Adrenal gland (tissue), 12 donors: Measurements from ENCODE around the gene MYH9. TPM values are rescaled to one million over a fixed set of nuclear protein-coding genes. Genes with fewer than 3 reads are reported as not detected.
"Not testable (repeated sequence)": the region's sequence is repeated elsewhere in the genome, so short reads cannot be mapped to it uniquely, and the experiment has no call there.

Experiments
- DNase-seq, 7 donors: peaks; one replicate each; pipeline ENCODE4 v3.0.0-alpha.2; 2019 to 2020
- H3K27ac ChIP-seq, 5 donors: fragments of 200-600 bp; sonication (generic) in 4 of 5; 1 replicate in 3 of 5; 2 replicates in 2 of 5; pipeline versions ENCODE4 v1.5.1 to v1.8.0; 2016 to 2020; ENCODE audit warnings: mild to moderate bottlenecking in 1 of 5
- H3K27me3 ChIP-seq: fragments of 200-600 bp; 2 replicates; pipeline ENCODE4 v1.8.0; 2021
- H3K36me3 ChIP-seq, 2 donors: fragments of 200-600 bp; replicated peaks in 1 of 2; 1 replicate in 1 of 2; 2 replicates in 1 of 2; pipeline versions ENCODE4 v1.5.1 to v1.8.0; 2018 to 2022
- H3K4me1 ChIP-seq, 2 donors: fragments of 200-600 bp; replicated peaks in 1 of 2; 1 replicate in 1 of 2; 2 replicates in 1 of 2; pipeline versions ENCODE4 v1.5.1 to v1.8.0; 2018 to 2021
- H3K4me3 ChIP-seq, 4 donors: fragments of 200-600 bp; sonication (generic) in 3 of 4; one replicate each; pipeline ENCODE4 v1.5.1; 2016 to 2018
- H3K9me3 ChIP-seq, 3 donors: fragments of 200-600 bp; sonication (generic) in 1 of 3; replicated peaks in 1 of 3; 1 replicate in 2 of 3; 2 replicates in 1 of 3; pipeline versions ENCODE4 v1.5.1 to v1.8.0; 2016 to 2021
- CTCF ChIP-seq, 6 experiments: fragments of 450-650 bp in 4 of 6; fragments of 200-600 bp in 2 of 6; sonication (generic) in 1 of 6; IDR thresholded peaks; 1 replicate in 5 of 6; 2 replicates in 1 of 6; pipeline versions ENCODE4 v1.5.1 to v1.8.0; 2016 to 2021; ENCODE audit warnings: antibody characterized with exemption in 6 of 6, mild to moderate bottlenecking in 2 of 6, moderate library complexity in 1 of 6
- POLR2A ChIP-seq, 2 donors: fragments of 450-650 bp; IDR thresholded peaks; one replicate each; pipeline ENCODE4 v1.6.1; 2017; ENCODE audit warnings: antibody characterized with exemption in 2 of 2, mild to moderate bottlenecking in 2 of 2, moderate library complexity in 1 of 2
- WGBS, 4 donors: extraction: QIAGEN DNeasy Blood & Tissue Kit in 2 of 4; methylation state at CpG; one replicate each; pipeline versions ENCODE4 v1.1.5 to v1.1.7; 2013 to 2017; 5-methylcytosine and 5-hydroxymethylcytosine counted together
- intact Hi-C, 2 donors: fragments of 100-400 bp; cut with DNase I; formaldehyde crosslinking; loops; one replicate each; pipeline versions ENCODE4 v1.14.1 to v1.15.0; 2022 to 2023
- polyA plus RNA-seq, 3 donors: library from polyadenylated mRNA; stranded (reverse); fragments of 200-250 nt in 2 of 3; fragments of 350-450 nt in 1 of 3; fragmentation: Illumina TruSeq in 1 of 3; extraction: RNeasy Lipid Tissue Mini Kit (QIAGEN cat#74804) in 1 of 3; gene quantifications; one replicate each; pipeline ENCODE4 v1.2.3, GENCODE V29; 2013 to 2014
- total RNA-seq, 9 donors: library from RNA; depleted of rRNA in 4 of 9; stranded (reverse); fragments of >200 nt in 4 of 9; fragments of 120-200 nt in 1 of 9; fragmentation: NEBNext Ultra II Directional in 1 of 9; extraction: Animal tissue kit (Norgen Biotek cat#: 25700) in 1 of 9; gene quantifications; one replicate each; pipeline versions ENCODE4 v1.1.0 to v1.2.4, GENCODE V29; 2013 to 2023
- donor health status: healthy with polysubstance abuse.
- donor health status: Bipolar disorder and iron deficiency.
- donor health status: DM: yes; HTN: yes; CAD: no.
- donor health status: DM: no; HTN: no; CAD: no.
- donor health status: DM: no; HTN: no; CAD: no.
- donor health status: DM: yes; HTN: yes; CAD: no.

MYH9 gene
- total and polyA plus RNA-seq, 12 donors, result 96.2 to 427 (median 319) TPM

GRCh38 chr22:36258701-36259614 lies 128.8 kb downstream of the MYH9 start:
- Histone ChIP-seq H3K36me3 (no peaks in the 10 kb centered on the region), H3K4me3 (no peak overlapping the region), H3K27ac (peak overlapping the region in 2 of 5 donors; percentile 44 to 77), H3K27me3 (no peaks in the 10 kb centered on the region), H3K9me3 (no peaks in the 10 kb centered on the region), H3K4me1 (peaks cover 4 to 30% of the 10 kb centered on the region in 2 donors)
- peak in 2 of 7 donors; percentile 49 to 54 for DNase-seq
- intact Hi-C loops, result no loop called here
- no peak for TF ChIP-seq CTCF (IDR thresholded peaks at IDR 0.05)
- TF ChIP-seq POLR2A (IDR thresholded peaks at IDR 0.05), result no peak
- WGBS, 4 donors, result 50 to 54% (median 54%) methylated on average over 15 to 16 of the region's 16 CpGs

GRCh38 chr22:36257948-36258670 lies 129.7 kb downstream of the MYH9 start:
- Histone ChIP-seq H3K4me1 (peaks cover 4 to 39% of the 10 kb centered on the region in 2 donors), H3K36me3 (no peaks in the 10 kb centered on the region), H3K9me3 (no peaks in the 10 kb centered on the region), H3K27ac (peak overlapping the region in 2 of 5 donors; percentile 44), H3K27me3 (no peaks in the 10 kb centered on the region), H3K4me3 (no peak overlapping the region)
- 86 to 90% (median 88%) methylated on average over 13 of the region's 13 CpGs for WGBS, 4 donors
- intact Hi-C loops, result no loop called here
- TF ChIP-seq CTCF (IDR thresholded peaks at IDR 0.05) (no peak), POLR2A (IDR thresholded peaks at IDR 0.05) (no peak)
- DNase-seq, result peak in 1 of 7 donors; percentile 36

GRCh38 chr22:36257308-36257707 lies 130.5 kb downstream of the MYH9 start:
- TF ChIP-seq POLR2A (IDR thresholded peaks at IDR 0.05) (no peak), CTCF (IDR thresholded peaks at IDR 0.05) (no peak)
- Histone ChIP-seq H3K4me3 (no peak overlapping the region), H3K27me3 (no peaks in the 10 kb centered on the region), H3K36me3 (no peaks in the 10 kb centered on the region), H3K27ac (no peak overlapping the region), H3K9me3 (no peaks in the 10 kb centered on the region), H3K4me1 (peaks cover 4 to 39% of the 10 kb centered on the region in 2 donors)
- whole genome bisulfite sequencing, 4 donors, result 58 to 75% (median 68%) methylated on average over 6 to 8 of the region's 8 CpGs
- peak in 1 of 7 donors; percentile 25 for DNase-seq
- intact Hi-C loops, result no loop called here

GRCh38 chr22:36256478-36256877 lies 131.3 kb downstream of the MYH9 start:
- Histone ChIP-seq H3K36me3 (no peaks in the 10 kb centered on the region), H3K27ac (no peak overlapping the region), H3K9me3 (no peaks in the 10 kb centered on the region), H3K27me3 (no peaks in the 10 kb centered on the region), H3K4me1 (peaks cover 4 to 39% of the 10 kb centered on the region in 2 donors), H3K4me3 (no peak overlapping the region)
- intact Hi-C loops, result no loop called here
- TF ChIP-seq POLR2A (IDR thresholded peaks at IDR 0.05) (no peak), CTCF (IDR thresholded peaks at IDR 0.05) (no peak)
- 86 to 95% (median 91%) methylated on average over 3 of the region's 3 CpGs for WGBS, 4 donors
- DNase-seq, result peak in 1 of 7 donors; percentile 42

- 71 to 78% methylated on average over 1 to 2 of the region's 5 CpGs; no CpG with 5 or more reads in 2 of the 4 donors for WGBS, 4 donors
- peak overlapping the region in 1 of 4 donors; percentile 20 for H3K4me3 ChIP-seq
These were observed 132.2 kb downstream of the MYH9 start for GRCh38 chr22:36255572-36255971.

More at GRCh38 chr22:36255572-36255971, 132.2 kb downstream of the MYH9 start:
- H3K27me3 ChIP-seq, intact Hi-C loops, H3K9me3 ChIP-seq, H3K36me3 ChIP-seq, DNase-seq: not testable (repeated sequence)
- Histone ChIP-seq H3K4me1 (peaks cover 4 to 39% of the 10 kb centered on the region in 2 donors), H3K27ac (peak overlapping the region in 1 of 5 donors; percentile 66)
